GM18520 (cell line): Measurements from ENCODE around the gene ZNF280A.
"Not testable (repeated sequence)": the region's sequence is repeated elsewhere in the genome, so short reads cannot be mapped to it uniquely, and the experiment has no call there.

Experiments
- ATAC-seq: cut with Tn5 transposase; IDR thresholded peaks from one replicate; pipeline ENCODE4 v1.9.1; 2021; ENCODE audit not compliant: unreplicated experiment

The ZNF280A gene

DNA sequence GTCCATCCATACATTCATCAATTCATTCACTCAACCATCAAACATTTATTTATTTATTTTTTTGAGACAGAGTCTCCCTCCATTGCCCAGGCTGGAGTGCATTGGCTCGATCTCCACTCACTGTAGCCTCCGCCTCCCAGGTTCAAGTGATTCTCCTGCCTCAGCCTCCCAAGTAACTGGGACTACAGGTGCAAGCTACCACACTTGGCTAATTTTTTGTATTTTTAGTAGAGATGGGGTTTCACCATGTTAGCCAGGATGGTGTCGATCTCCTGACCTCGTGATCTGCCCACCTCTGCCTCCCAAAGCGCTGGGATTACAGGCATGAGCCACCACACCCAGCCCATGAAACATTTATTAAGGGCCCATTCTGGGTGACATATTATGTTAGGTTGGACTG is 49.0 kb downstream of the ZNF280A start:
- ATAC-seq: not testable (repeated sequence)

DNA sequence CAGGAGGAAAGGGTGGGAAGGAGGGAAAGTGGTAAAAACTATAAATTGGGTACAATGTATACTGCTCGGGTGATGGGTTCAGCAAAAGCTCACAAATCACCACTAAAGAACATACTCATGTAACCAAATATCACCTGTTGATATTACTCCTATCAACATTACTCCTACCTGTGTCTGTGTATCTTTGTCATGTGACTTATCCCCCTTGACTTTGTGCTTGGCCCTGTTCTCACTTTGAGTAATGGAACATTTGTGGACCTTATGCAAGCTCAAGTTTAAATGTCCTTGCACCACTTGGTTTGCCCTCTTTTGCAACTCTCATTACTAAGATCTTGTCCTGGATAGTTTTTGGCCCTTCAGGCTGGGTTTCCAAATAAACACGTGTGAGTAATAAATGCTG is 50.5 kb downstream of the ZNF280A start:
- no peak for ATAC-seq

DNA sequence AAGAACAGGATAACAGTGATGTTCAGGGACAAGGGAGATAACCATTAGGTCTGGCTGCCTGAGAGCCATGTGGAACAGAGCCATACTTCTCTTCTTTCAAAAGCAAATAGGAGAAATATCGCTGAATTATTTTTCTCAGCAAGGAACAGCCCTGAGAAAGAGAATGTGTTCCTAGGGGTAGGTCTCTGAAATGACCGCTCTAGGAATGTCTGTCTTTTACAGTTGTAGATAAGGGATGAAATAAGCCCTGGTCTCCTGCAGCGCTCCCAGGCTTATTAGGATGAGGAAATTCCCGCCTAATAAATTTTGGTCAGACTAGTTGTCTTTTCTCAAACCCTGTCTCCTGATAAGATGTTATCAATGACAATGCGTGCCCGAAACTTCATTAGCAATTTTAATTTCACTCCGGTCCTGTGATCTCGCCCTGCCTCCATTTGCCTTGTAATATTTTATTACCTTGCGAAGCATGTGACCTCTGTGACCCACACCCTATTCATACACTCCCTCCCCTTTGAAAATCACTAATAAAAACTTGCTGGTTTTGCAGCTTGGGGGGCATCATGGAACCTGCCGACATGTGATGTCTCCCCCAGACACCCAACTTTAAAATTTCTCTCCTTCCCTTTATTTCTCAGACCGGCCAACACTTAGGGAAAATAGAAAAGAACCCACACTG is 51.1 kb downstream of the ZNF280A start:
- ATAC-seq: not testable (repeated sequence)

DNA sequence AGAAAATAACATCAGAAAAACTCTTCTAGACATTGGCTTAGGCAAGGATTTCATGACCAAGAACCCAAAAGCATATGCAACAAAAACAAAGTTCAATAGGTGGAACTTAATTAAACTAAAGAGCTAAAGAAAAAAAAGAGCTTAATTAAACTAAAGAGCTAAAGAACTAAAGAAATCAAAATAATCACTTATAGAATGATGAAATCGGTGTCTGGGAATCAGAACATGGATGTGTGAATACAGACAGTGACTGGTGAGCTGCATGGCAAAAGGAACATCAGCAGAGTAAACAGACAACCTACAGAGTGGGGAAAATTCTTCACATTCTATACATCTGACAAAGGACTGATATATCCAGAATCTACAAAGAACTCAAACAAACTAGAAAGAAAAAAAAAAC is 53.0 kb downstream of the ZNF280A start:
- no peak for ATAC-seq

DNA sequence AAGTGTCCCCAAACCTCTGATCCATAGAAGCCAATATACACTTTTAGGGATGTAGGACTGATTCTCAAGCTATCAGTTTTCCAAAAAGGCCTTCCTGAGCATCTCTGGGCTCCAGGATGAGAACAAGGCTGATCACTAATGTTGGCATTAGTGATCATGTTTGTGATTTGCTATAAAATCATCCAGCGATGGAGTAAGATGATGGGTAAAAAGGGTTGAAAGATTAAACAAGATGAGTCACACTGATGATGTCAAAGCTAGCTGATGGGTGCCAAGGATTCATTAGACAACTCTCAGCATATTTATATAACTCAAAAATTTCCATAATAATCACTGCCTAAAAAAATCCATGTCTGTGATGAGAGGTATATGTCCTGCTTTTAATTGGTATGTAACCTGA is 54.3 kb downstream of the ZNF280A start:
- no peak for ATAC-seq

DNA sequence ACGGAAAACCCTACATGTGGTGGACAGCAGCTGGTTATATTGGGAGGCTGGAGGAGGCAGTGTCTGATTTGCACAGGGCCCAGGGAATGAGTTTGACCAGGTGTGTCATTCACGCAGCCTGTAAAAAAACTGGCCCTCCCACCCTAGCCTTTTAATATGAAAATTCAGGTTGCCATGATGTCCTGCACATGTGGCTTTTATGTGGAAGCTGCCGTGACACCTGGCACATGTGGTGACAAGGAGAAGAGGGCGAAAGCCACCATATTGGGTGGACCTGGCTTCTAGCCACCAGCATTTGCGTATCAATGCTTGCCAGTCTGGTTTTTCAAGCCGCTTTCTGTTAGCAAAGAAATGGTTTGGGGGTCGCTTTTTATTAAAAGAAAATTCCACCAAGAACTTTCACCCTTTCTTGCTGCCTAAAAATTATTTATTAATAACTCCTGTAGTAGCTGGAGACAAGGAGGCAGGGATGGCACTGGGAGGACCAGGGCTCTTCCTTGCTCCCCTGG is 54.9 kb downstream of the ZNF280A start:
- no peak for ATAC-seq

DNA sequence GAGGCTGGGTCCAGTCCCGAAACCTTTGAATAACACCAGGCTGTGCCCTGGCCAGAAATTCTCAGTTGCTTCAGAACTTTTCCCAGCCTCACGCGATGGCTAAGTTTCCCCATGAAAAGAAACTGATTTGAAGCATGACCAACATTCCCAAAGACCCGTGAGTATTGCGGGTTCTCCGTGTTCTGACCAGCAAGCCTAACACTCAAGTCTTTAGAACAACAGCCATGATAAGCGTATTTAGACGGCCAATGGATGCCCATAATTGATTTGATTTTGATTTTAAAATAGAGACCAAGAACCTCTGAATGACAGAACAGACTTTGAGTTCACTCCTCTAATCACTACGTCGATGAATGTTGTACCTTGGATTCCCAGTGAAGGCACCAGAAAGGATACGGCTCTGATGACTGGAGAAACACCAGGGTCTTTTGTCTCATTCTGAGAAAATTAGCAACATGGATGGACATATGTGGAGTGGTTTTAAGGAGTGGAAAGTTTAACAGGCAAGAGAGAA is 55.5 kb downstream of the ZNF280A start:
- ATAC-seq: no peak

DNA sequence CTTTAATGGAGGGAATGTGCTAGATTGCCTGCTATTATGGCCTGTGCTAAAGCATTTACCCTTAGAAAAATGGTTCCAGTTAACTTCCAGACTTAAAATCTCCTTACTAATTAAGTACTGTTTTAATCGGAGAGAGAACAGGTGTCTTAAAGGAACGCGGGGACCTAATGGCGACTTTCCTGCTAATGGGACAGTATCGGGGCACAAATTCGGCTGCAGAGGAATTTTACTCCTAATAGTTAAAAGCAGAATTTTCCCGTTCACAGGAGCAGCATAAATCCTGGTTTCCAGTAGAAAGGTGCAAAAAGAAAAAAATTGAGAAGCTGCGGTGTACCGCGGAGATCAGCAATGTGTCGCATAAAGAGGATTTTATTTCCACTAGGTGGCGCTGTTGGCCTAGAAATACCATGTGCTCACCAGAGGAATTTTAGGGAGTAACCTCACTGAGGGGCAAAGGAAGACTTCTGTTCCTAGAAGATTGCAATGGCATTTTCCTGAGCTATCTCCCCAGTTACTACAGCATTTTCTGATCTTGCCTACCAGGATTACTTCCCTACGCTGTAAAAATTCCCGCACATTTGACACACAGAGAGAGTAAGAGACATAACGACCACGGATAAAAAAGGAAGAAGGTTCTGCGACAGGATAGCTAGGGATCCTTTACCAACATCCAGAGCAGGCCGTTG is 56.1 kb downstream of the ZNF280A start:
- ATAC-seq: no peak
